Measurements from ENCODE around the gene SLC9C2.
"Not testable (repeated sequence)": the region's sequence is repeated elsewhere in the genome, so short reads cannot be mapped to it uniquely, and the experiment has no call there.

Gene SLC9C2

DNA sequence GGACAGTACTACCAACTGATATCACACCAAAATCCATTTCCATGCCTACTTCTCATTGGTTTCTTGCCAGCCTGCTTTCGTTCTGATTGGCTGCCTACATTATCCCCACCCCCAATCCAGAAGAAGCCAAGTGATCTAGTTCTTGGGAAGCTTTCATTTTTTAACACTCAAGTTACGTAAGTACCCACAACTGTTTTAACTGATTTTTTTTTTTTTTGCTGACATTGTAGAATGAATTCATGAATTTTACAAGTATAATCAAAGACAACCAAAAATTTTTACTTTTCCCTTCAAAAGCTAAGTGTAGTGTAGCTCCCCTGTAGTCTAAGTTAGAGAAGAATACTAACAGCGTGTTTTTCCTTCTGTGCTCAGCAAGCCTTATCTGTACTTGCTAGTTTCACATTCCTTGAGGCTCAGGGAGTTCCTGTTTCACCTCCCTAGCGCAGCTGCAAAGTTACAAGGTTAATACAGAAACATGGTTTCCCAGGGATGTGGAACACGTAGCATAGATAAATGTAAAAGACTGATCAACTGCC lies at the start of gene SLC9C2:
Gene SLC9C2 (minus strand): TSS at position 17 of the 536 bp plus-strand sequence. CDS start 1,296 bp downstream, outside the sequence.
- peak; percentile 3 for DNase-seq (ENCODE audit: low read depth)

DNA sequence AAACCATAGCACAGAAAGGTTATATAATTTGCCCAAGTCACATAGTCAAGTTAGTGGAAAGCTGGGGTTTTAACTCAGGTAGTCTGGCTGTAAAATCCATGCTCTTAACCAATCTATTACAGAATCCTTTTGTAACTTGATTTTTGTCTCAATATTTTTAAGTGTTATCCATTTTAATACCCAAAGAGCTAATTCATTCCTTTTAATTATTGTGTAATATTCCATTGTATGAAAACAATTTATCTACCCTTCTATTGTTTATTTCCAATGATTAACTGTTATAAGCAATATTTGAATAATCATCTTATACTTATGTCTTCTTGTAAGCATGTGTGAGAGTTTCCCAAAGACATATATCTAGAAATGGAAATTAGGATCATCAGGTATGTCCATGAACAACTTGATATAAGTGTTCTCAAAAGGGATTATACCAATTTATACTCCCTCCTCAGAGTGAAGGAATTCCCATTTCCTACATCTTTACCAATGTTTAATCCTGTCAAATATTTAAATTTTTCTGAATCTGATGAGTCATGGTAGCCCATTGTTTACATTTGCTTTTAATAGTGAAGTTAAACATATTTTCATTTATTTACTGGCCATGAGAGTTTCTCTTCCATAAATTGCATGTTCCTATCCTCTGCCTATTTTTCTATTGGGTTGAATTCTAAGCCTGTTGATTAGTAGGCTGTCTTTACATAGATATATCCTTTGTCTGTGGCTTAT lies 46.2 kb upstream of the SLC9C2 start:
- no peak for DNase-seq (ENCODE audit: low read depth)

DNA sequence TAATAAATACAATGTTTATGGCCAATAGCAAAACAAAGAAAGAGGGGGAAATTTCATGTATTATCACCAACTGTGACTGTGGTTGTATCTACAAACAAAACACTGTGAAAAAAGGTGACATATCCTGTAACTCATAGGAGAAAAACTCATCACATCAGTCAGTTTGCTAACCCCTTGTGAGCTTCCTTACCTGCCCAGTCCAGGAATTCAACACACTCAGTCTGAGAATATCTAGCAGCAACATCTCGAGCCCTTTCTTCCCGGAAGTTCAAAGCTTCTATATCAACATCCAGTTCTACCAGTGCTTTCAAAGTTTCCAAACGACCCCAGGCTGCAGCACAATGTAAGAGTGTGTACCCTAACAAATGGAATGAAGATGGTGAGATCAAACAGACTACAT lies 43.8 kb upstream of the SLC9C2 start:
- DNase-seq (ENCODE audit: low read depth): no peak

DNA sequence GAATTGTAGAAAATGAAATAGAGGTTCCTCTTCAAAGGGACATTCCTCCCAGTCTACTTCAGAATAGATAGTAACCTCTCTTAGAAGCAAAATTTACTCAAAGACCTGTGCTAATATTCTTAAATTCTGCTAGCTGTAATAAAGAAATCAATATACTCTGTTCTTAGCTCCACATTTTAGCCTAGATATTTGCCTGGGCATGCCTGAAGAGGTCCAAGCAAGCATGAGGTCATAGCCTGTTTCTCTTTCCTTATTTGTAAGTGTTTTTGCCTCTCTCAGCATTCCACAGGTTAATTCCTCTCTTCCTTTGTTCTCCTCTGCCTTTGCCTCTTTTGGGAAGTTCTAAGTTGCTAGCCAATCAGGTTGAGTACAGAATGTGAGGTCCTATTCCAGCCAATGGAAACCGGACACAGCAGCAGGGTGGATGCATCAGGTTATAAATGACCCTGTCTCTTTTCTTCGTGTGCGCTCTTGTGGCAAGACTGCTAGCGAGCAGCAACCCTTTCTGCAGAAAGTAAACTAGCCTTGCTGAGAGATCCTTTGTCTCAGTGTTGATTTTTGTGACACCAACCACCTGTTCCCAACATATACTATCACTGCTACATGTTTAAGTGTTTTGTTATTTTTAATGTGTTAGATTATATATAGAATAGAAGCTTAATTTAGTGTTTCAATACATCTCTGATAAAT lies 39.7 kb upstream of the SLC9C2 start:
- not testable (repeated sequence) for DNase-seq (ENCODE audit: low read depth)

DNA sequence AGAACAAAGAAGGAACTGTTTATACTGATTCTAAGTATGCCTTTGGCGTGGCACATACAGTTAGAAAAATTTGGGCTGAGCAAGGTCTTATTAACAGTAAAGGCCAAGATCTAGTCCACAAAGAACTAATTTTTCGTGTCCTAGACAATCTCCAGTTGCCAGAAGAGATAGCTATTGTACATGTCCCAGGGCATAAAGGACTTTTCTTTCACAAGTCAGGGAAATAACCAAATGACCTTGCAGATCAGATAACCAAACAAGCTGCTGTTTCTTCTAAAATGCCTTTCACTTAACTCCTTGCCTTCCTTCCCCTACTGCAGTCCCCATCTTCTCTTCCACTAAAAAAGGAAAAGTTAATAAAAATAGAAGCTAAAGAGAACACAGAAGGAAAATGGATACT lies 36.2 kb upstream of the SLC9C2 start:
- no peak for DNase-seq (ENCODE audit: low read depth)

- DNase-seq (ENCODE audit: low read depth): no peak
These were observed 35.5 kb upstream of the SLC9C2 start for GRCh38 chr1:173638043-173639021.

GRCh38 chr1:173637236-173638042 lies 34.6 kb upstream of the SLC9C2 start:
- not testable (repeated sequence) for DNase-seq (ENCODE audit: low read depth)

- DNase-seq (ENCODE audit: low read depth): no peak
These were observed 32.2 kb upstream of the SLC9C2 start, which contains the start of gene TEX50 for GRCh38 chr1:173635116-173635515. Gene TEX50, plus strand, starts transcription at chr1:173635338. Its CDS starts 184 bp downstream, at chr1:173635522.

GRCh38 chr1:173628888-173629287 lies 26.0 kb upstream of the SLC9C2 start:
- no peak for DNase-seq (ENCODE audit: low read depth)

DNA sequence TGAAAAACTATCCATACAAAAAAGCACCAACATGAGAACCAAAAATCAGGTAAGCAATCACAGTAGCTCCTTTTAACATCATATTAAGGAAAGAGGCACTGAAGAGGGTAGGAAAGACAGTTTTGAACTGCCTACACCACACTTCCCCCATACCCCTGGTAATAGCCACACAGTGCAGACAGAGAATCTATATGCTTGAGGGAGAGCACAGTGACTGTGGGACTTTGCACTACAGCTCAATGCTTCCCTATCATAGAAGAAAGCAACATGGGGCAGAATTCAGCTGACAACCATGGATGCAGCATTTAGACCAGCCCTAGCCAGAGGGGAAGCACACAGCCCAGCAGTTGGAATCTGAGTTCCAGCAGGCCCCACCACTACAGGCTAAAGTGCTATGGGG lies 24.4 kb upstream of the SLC9C2 start:
- no peak for DNase-seq (ENCODE audit: low read depth)

DNA sequence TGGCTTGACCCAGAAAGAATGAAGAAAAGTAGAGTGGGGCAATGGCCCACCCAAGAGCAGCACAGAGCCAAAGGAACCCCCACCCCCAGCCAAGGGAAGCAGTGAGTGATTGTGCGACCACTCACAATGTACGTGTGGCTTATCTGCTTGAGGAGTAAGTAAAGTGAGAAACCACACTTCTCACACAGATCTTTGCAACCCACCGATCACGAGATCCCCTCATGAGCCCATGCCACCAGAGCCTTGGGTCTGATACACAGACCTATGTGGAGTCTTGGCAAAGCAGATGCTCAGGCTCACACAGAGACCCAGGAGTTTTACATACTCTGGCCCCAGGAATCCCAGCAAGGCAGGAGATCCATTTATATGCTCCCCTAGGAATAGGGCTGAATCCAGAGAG lies 14.0 kb upstream of the SLC9C2 start:
- no peak for DNase-seq (ENCODE audit: low read depth)

DNA sequence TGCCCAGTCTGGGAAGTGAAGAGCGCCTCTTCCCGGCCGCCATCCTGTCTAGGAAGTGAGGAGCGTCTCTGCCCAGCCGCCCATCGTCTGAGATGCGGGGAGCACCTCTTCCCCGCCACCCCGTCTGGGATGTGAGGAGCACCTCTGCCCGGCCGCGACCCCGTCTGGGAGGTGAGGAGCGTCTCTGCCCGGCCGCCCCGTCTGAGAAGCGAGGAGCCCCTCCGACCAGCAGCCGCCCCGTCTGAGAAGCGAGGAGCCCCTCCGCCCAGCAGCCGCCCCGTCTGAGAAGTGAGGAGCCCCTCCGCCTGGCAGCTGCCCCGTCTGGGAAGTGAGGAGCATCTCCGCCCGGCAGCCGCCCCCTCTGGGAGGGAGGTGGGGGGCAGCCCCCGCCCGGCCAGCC lies 10.2 kb upstream of the SLC9C2 start:
- DNase-seq (ENCODE audit: low read depth): not testable (repeated sequence)

DNA sequence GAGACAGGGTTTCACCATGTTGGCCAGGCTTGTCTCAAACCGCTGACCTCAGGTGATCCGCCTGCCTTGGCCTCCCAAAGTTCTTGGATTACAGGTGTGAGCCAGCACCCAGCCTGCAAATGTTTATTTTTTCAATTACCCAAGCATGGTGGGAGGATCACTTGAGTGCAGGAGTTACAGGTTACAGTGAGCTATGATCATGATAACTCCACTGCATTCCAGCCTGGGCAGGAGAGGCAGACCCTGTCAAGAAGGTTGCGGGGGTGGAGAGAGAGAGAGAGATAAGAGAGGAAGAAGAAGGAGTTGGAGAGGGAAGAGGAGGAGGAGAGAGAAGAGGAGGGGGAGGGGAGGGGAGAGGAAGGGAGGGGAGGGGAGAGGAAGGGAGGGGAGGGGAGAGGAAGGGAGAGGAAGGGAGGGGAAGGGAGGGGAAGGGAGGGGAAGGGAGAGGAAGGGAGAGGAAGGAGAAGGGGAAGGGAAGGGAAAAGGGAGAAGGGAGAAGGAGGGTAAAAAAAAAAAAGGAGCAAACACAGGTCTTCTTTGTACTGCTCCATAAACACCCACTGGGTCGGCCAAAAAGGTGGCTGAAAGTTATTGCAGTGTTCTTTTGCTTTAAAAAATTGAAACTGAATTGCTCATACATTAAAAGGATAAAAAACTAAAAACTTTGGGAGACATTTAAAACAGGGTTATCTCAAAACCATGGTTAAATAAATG lies 5.8 kb upstream of the SLC9C2 start:
- no peak for DNase-seq (ENCODE audit: low read depth)

DNA sequence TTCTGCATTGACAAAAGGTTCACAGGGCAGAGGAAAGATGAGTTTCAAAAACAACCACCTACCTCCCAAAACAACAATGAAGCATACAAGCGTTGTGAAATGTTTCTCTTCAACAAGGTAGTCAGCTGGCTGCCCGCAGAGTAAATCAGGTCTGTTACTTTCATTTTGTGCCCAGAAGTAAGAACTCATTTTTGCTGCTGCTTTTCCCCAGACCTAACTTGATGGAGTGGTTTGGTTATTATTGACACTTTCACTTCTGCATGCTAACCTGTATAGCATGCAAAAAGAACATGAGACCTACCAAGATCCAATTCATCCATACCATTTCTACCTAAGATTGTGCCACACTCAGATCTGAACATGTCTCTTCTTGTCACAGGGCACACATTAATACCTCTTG lies 1.3 kb downstream of the SLC9C2 start:
- DNase-seq (ENCODE audit: low read depth): no peak

- no peak for DNase-seq (ENCODE audit: low read depth)
These were observed 6.6 kb downstream of the SLC9C2 start for GRCh38 chr1:173596097-173596825.

DNA sequence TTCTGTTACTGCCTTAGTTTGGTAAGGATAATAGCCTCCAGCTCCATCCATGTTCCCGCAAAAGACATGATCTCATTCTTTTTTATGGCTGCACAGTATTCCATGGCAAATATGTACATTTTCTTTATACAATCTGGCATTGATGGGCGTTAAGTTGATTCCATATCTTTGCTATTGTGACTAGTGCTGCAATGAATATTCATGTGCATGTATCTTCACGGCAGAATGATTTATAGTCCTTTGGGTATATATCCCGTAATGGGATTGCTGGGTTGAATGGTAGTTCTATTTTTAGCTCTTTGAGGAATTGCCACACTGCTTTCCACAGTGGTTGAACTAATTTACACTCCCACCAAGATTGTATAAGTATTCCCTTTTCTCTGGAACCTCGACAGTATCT lies 11.7 kb downstream of the SLC9C2 start:
- DNase-seq (ENCODE audit: low read depth): not testable (repeated sequence)

GRCh38 chr1:173590557-173590956 lies 12.3 kb downstream of the SLC9C2 start:
- DNase-seq (ENCODE audit: low read depth): no peak

DNA sequence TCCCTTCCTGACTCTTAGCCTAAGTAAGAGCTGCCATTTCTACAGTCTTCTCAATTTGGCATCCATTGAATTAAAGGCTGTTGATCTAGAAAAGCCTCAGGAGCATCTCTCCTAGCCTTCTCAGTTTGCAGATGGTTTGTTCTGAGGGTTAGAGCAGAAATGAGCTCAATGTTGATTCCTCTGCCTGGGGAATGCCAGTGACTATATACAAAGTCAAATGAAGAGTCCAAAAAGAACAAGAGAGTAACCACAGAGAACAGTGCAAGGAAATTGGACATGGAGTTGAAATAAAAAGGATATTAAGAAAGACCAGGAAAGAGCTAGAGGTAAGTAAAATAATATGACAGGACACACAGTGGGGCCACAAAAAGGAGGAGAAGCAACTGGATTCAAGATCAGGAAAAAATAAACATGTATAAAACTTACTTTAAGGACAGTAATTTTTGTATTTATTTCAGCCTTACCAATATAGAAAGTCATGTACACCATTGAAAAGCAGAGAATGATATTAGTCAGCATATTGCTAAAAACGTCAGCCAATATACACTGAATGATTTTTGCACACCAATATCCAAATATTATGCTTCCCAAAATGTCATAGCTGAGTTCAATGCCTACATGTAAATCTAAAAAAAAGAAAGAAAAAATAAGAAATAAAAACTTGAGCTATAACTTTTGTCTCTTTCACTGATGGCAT lies 21.3 kb downstream of the SLC9C2 start:
- DNase-seq (ENCODE audit: low read depth): no peak

GRCh38 chr1:173580658-173581057 lies 22.2 kb downstream of the SLC9C2 start:
- DNase-seq (ENCODE audit: low read depth): no peak
